Mucosa of descending colon (tissue), 3 donors: ENCODE measurements around the gene DUOXA1. TPM values are rescaled to one million over a fixed set of nuclear protein-coding genes. Genes with fewer than 3 reads are reported as not detected.

Source experiments
- ATAC-seq: fragments of 200-7000 bp; cut with Tn5 transposase; one replicate; pipeline ENCODE4 v1.9.1; 2020; ENCODE audit warnings: mild to moderate bottlenecking, moderate library complexity
- DNase-seq, 3 donors: peaks; one replicate each; pipeline ENCODE4 v3.0.0-alpha.2; 2020
- H3K36me3 ChIP-seq: fragments of 200-600 bp; one replicate; pipeline ENCODE4 v1.8.0; 2021; ENCODE audit warnings: low read depth, mild to moderate bottlenecking
- H3K4me1 ChIP-seq: fragments of 200-600 bp; one replicate; pipeline ENCODE4 v1.8.0; 2021; ENCODE audit warnings: low read depth, mild to moderate bottlenecking
- H3K4me3 ChIP-seq: fragments of 200-600 bp; one replicate; pipeline ENCODE4 v1.8.0; 2021; ENCODE audit warnings: mild to moderate bottlenecking
- H3K9me3 ChIP-seq: fragments of 200-600 bp; one replicate; pipeline ENCODE4 v1.8.0; 2021; ENCODE audit warnings: mild to moderate bottlenecking
- intact Hi-C, 2 donors: fragments of 100-400 bp; cut with DNase I in 1 of 2; cut with micrococcal nuclease in 1 of 2; formaldehyde crosslinking; loops; one replicate each; pipeline versions ENCODE4 v1.11.0 to v1.11.1; 2022; cut with DNase I, micrococcal nuclease
- total RNA-seq, 3 donors: library from RNA; stranded (reverse); fragmentation: NEBNext Ultra II Directional in 2 of 3; extraction: Animal tissue kit (Norgen Biotek cat#: 25700) in 2 of 3; gene quantifications; one replicate each; pipeline versions ENCODE4 v1.2.1 to v1.2.4, GENCODE V29; 2021 to 2023
- TF ChIP-seq, protein P1 (sequence below): fragments of 200-600 bp; IDR thresholded peaks from one replicate; pipeline ENCODE4 v1.8.0; 2022; ENCODE audit warnings: antibody characterized with exemption, mild to moderate bottlenecking
- donor health status: DM: no; HTN: no; CAD: no; lungs with moderate emphysema.
- donor health status: DM: no; HTN: no; CAD: no.
- donor health status: DM: no; HTN: yes; CAD: no.

The DUOXA1 gene
- total RNA-seq, 3 donors from 2014 or later, result 0.29 to 1.6 (median 1.6) TPM

DNA sequence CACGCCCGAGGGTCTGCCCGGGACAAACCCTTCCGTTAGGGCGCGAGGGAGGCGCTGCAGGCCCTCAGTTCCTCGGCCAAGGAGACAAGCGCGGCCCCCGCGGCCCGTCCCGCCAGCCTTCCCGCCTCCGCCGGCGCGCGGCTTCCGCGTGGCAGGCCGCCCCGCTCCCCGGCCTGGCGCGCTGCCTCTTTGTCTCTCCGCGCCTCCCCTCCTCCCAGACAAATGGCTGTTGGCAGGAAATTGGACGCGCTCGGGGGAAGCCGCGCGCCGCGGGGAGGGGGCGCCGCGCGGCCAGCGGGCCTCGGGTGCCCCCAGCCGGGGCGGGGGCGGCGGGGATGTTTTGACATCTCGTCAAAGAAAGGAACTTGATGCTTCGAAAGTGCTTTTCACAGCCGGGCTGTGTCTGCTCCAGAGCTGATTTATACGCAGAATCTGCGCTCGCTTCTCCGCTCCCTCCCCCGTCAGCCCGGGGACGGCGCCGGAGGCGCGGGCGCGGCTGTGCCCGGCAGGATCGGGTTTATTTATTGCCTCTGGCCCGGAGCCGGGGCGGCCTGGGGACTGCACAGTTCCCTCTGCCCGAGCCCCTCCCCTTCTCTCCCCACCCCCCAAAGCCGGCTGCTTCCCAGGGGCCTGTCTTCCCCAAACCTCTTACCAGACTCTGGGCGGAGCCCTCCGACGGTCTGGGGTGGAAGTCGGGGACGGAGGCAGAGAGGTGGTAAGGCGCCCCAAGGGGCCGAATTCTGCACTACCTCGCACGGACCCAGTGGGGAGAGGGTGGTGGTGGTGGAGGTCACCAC is 37.4 kb upstream of the DUOXA1 start:
- Histone ChIP-seq H3K36me3 (no peaks in the 10 kb centered on the region), H3K4me3 (peak overlapping the region; percentile 59), H3K9me3 (no peaks in the 10 kb centered on the region), H3K4me1 (peaks cover 6% of the 10 kb centered on the region)
- intact Hi-C loops, result loop anchor here in 1 of 2 donors (10.0 kb wide), 1 partner anchor 218 kb away; no protein-coding TSS in a partner anchor
- ATAC-seq, result peak; percentile 90
- TF ChIP-seq, protein P1, sequence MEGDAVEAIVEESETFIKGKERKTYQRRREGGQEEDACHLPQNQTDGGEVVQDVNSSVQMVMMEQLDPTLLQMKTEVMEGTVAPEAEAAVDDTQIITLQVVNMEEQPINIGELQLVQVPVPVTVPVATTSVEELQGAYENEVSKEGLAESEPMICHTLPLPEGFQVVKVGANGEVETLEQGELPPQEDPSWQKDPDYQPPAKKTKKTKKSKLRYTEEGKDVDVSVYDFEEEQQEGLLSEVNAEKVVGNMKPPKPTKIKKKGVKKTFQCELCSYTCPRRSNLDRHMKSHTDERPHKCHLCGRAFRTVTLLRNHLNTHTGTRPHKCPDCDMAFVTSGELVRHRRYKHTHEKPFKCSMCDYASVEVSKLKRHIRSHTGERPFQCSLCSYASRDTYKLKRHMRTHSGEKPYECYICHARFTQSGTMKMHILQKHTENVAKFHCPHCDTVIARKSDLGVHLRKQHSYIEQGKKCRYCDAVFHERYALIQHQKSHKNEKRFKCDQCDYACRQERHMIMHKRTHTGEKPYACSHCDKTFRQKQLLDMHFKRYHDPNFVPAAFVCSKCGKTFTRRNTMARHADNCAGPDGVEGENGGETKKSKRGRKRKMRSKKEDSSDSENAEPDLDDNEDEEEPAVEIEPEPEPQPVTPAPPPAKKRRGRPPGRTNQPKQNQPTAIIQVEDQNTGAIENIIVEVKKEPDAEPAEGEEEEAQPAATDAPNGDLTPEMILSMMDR, result peak; percentile 61
- DNase-seq, result peak; percentile 88 to 93 (median 92)

DNA sequence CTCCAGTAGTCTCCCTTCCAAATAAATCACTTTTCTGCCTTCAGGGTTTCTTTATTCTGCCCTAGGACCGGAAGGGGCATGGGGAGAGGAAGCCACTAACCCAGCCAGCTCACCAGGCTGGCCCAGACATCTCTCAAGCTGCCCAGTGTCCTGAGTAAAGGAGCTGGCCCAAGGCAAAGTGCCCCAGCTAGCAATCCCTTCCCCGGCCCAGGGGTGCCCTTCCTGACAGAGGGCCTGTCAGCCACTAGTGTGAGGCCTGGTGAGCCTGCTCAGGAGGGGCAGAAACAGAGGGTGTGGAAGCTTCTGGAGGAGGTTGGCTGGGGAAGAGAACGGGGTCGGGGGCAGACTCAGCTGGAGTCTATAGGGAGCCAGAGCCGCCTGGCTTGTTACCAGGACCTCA is 35.9 kb upstream of the DUOXA1 start:
- Histone ChIP-seq H3K36me3 (no peaks in the 10 kb centered on the region), H3K4me1 (peaks cover 6% of the 10 kb centered on the region), H3K9me3 (no peaks in the 10 kb centered on the region), H3K4me3 (no peak overlapping the region)
- ATAC-seq (no peak), DNase-seq (no peak)
- TF ChIP-seq, protein P1, result no peak
- intact Hi-C loops, result loop anchor here in 1 of 2 donors (10.0 kb wide), 1 partner anchor 219 kb away; no protein-coding TSS in a partner anchor

DNA sequence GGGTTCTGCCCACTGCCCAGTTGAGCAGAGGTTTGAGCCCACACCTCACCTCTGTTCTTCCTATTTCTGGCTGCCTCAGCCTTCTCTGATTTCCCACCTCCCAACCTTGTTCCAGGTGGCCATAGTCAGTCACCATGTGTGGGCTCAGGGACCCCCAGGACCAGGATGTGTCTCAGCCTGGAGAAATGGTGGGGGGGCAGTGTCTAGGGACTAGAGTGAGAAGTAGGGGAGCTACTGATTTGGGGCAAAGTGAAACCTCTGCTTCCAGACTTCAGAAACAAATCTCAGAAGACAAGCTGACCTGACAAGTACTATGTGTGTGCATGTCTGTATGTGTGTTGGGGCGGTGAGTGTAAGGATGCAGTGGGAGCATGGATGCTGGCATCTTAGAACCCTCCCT is 35.2 kb upstream of the DUOXA1 start:
- H3K9me3 ChIP-seq, result no peaks in the 10 kb centered on the region
- H3K4me1 ChIP-seq, result peaks cover 6% of the 10 kb centered on the region
- TF ChIP-seq, protein P1, result no peak
- no peak overlapping the region for H3K4me3 ChIP-seq
- intact Hi-C loops, result loop anchor here in 1 of 2 donors (10.0 kb wide), 1 partner anchor 220 kb away; no protein-coding TSS in a partner anchor
- no peaks in the 10 kb centered on the region for H3K36me3 ChIP-seq
- DNase-seq, result no peak
- ATAC-seq, result no peak

DNA sequence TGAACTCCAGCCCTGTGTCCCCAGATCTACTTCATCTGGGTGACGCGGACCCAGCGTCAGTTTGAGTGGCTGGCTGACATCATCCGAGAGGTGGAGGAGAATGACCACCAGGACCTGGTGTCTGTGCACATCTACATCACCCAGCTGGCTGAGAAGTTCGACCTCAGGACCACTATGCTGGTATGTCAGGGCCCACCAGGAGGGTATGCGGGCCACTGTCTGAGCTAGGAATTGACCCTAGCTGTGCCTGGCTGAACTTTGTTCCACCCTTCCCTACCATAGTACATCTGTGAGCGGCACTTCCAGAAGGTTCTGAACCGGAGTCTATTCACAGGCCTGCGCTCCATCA is 33.8 kb upstream of the DUOXA1 start:
- TF ChIP-seq, protein P1, result no peak
- ATAC-seq, result no peak

DNA sequence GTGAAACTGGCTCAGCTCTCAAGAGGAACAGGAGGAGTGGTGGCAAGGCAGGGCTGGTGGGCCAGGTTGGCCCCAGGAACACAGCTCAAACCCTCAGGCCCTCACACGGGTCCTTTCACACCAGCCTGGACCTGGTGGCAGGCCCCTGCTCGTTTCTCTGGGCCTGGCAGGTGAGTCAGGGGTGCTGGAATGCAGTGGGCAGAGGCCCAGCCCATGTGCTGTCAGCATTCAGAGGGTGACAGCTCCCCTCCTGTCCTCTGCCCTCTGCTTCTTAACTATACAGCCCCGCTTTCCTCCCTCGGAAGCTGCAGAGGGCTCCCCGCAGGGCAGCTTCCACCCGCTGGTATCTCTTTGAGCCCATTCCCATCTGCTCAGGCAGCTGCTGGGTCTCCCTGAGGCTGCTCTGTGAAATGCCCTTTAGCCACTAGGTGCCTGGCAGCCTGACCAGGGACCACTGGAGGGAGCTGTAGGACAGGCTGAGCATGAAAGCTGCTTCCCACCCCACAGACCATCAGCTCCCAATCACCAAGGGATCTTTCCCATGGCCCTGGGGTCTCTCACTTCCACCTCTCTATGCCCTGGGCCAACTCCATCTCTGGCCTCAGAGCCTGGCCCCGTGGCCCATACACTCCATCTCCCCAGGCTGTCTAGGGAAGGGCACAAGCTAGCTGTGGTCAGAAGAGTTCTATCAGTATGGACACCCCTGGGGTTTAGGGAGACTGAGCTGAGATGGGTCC is 33.3 kb upstream of the DUOXA1 start:
- peaks cover 6% of the 10 kb centered on the region for H3K4me1 ChIP-seq
- no peaks in the 10 kb centered on the region for H3K9me3 ChIP-seq
- ATAC-seq, result peak; percentile 63
- H3K4me3 ChIP-seq, result no peak overlapping the region
- no peaks in the 10 kb centered on the region for H3K36me3 ChIP-seq
- peak in 2 of 3 donors; percentile 83 to 89 for DNase-seq
- intact Hi-C loops, result loop anchor here in 1 of 2 donors (10.0 kb wide), 1 partner anchor 222 kb away; no protein-coding TSS in a partner anchor
- TF ChIP-seq, protein P1, result peak; percentile 77

More for the DNA sequence above, 33.8 kb upstream of the DUOXA1 start:
- Histone ChIP-seq H3K4me3 (no peak overlapping the region), H3K36me3 (no peaks in the 10 kb centered on the region), H3K4me1 (peaks cover 6% of the 10 kb centered on the region), H3K9me3 (no peaks in the 10 kb centered on the region)
- DNase-seq, result no peak
- intact Hi-C loops, result loop anchor here in 1 of 2 donors (10.0 kb wide), 1 partner anchor 221 kb away; no protein-coding TSS in a partner anchor
